ENCODE results near the gene PHYH.
"Not testable (repeated sequence)": the region's sequence is repeated elsewhere in the genome, so short reads cannot be mapped to it uniquely, and the experiment has no call there.

The PHYH gene

GRCh38 chr10:13334556-13334955 is 34.7 kb upstream of the PHYH start:
- DNase-seq, result no peak
- peaks cover 40% of the 10 kb centered on the region for H3K79me1 ChIP-seq (replicated peaks; ENCODE audit: low read length, poor library complexity, severe bottlenecking)
- H3K4me1 ChIP-seq (ENCODE audit: control insufficient read depth, insufficient read depth, low read depth, low read length), result peaks cover 3% of the 10 kb centered on the region

GRCh38 chr10:13331646-13332045 is 31.8 kb upstream of the PHYH start:
- Histone ChIP-seq H3K23ac (ENCODE audit: low read length in 2 of 2) (no peak overlapping the region), H2BK5ac (ENCODE audit: low read depth, low read length, poor library complexity, severe bottlenecking) (no peak overlapping the region), H3K79me1 (replicated peaks; ENCODE audit: low read length, poor library complexity, severe bottlenecking) (peaks cover 25% of the 10 kb centered on the region), H3K9me3 (ENCODE audit: control insufficient read depth, low read length) (no peaks in the 10 kb centered on the region), H3K18ac (ENCODE audit: low read depth in 1 of 2, low read length in 2 of 2) (no peak overlapping the region), H3K27ac (ENCODE audit: low read length, poor library complexity, severe bottlenecking) (no peak overlapping the region), H3K27me3 (ENCODE audit: control insufficient read depth in 1 of 2, insufficient read depth in 1 of 2, low read length in 2 of 2) (no peaks in the 10 kb centered on the region), H2BK120ac (ENCODE audit: low read depth, low read length) (no peak overlapping the region), H3K14ac (ENCODE audit: low read length in 2 of 2) (no peak overlapping the region), H2AK5ac (ENCODE audit: low read length, severe bottlenecking) (no peak overlapping the region), H3K4ac (ENCODE audit: low read depth in 1 of 2, low read length in 2 of 2) (no peak overlapping the region), H3K9ac (ENCODE audit: low read length) (no peak overlapping the region), H3K36me3 (ENCODE audit: control insufficient read depth in 1 of 2, insufficient read depth in 2 of 2, low read depth in 1 of 2, low read length in 2 of 2) (peaks cover 36 to 83% of the 10 kb centered on the region in 2 experiments), H4K91ac (ENCODE audit: low read length) (no peak overlapping the region), H3K4me1 (ENCODE audit: control insufficient read depth, insufficient read depth, low read depth, low read length) (peaks cover 3% of the 10 kb centered on the region), H3K4me3 (ENCODE audit: insufficient read depth in 1 of 2, low read depth in 1 of 2, low read length in 2 of 2) (no peak overlapping the region), H2BK15ac (ENCODE audit: low read depth, poor library complexity, severe bottlenecking) (no peak overlapping the region), H2BK12ac (ENCODE audit: low read length in 2 of 2) (no peak overlapping the region), H4K8ac (ENCODE audit: low read length) (no peak overlapping the region), H2AFZ (ENCODE audit: low read depth, low read length) (no peak overlapping the region), H3K4me2 (ENCODE audit: low read length, poor library complexity, severe bottlenecking) (no peak overlapping the region)
- 89% methylated on average over 3 of the region's 5 CpGs for WGBS
- no peak for DNase-seq

More at GRCh38 chr10:13334556-13334955, 34.7 kb upstream of the PHYH start:
- H2AK5ac ChIP-seq (ENCODE audit: low read length, severe bottlenecking), result no peak overlapping the region
- peaks cover 34 to 56% of the 10 kb centered on the region in 2 experiments for H3K36me3 ChIP-seq (ENCODE audit: control insufficient read depth in 1 of 2, insufficient read depth in 2 of 2, low read depth in 1 of 2, low read length in 2 of 2)
- no peak overlapping the region for H3K4me3 ChIP-seq (ENCODE audit: insufficient read depth in 1 of 2, low read depth in 1 of 2, low read length in 2 of 2)
- no peak overlapping the region for H3K23ac ChIP-seq (ENCODE audit: low read length in 2 of 2)
- no peak overlapping the region for H2AFZ ChIP-seq (ENCODE audit: low read depth, low read length)
- 96% methylated on average over 2 of the region's 2 CpGs for WGBS
- H2BK120ac ChIP-seq (ENCODE audit: low read depth, low read length), result no peak overlapping the region
- no peak overlapping the region for H4K8ac ChIP-seq (ENCODE audit: low read length)
- no peak overlapping the region for H2BK5ac ChIP-seq (ENCODE audit: low read depth, low read length, poor library complexity, severe bottlenecking)
- no peak overlapping the region for H2BK12ac ChIP-seq (ENCODE audit: low read length in 2 of 2)
- H2BK15ac ChIP-seq (ENCODE audit: low read depth, poor library complexity, severe bottlenecking), result no peak overlapping the region
- no peak overlapping the region for H3K9ac ChIP-seq (ENCODE audit: low read length)
- H3K14ac ChIP-seq (ENCODE audit: low read length in 2 of 2), result no peak overlapping the region
- H3K27ac ChIP-seq (ENCODE audit: low read length, poor library complexity, severe bottlenecking), result no peak overlapping the region
- H3K4me2 ChIP-seq (ENCODE audit: low read length, poor library complexity, severe bottlenecking), result no peak overlapping the region
- no peak overlapping the region for H4K91ac ChIP-seq (ENCODE audit: low read length)
- H3K9me3 ChIP-seq (ENCODE audit: control insufficient read depth, low read length), result no peaks in the 10 kb centered on the region
- no peak overlapping the region for H3K18ac ChIP-seq (ENCODE audit: low read depth in 1 of 2, low read length in 2 of 2)
- H3K4ac ChIP-seq (ENCODE audit: low read depth in 1 of 2, low read length in 2 of 2), result no peak overlapping the region
- no peaks in the 10 kb centered on the region for H3K27me3 ChIP-seq (ENCODE audit: control insufficient read depth in 1 of 2, insufficient read depth in 1 of 2, low read length in 2 of 2)

GRCh38 chr10:13330980-13331379 is 31.1 kb upstream of the PHYH start:
- Histone ChIP-seq H3K79me1 (replicated peaks; ENCODE audit: low read length, poor library complexity, severe bottlenecking) (peaks cover 18% of the 10 kb centered on the region), H3K36me3 (ENCODE audit: control insufficient read depth in 1 of 2, insufficient read depth in 2 of 2, low read depth in 1 of 2, low read length in 2 of 2) (peaks cover 34 to 83% of the 10 kb centered on the region in 2 experiments)
- H3K18ac ChIP-seq (ENCODE audit: low read depth in 1 of 2, low read length in 2 of 2); H2BK12ac ChIP-seq (ENCODE audit: low read length in 2 of 2); H2BK5ac ChIP-seq (ENCODE audit: low read depth, low read length, poor library complexity, severe bottlenecking); H4K91ac ChIP-seq (ENCODE audit: low read length); H3K9me3 ChIP-seq (ENCODE audit: control insufficient read depth, low read length); H3K23ac ChIP-seq (ENCODE audit: low read length in 2 of 2); H3K9ac ChIP-seq (ENCODE audit: low read length); H3K4me1 ChIP-seq (ENCODE audit: control insufficient read depth, insufficient read depth, low read depth, low read length); H3K4ac ChIP-seq (ENCODE audit: low read depth in 1 of 2, low read length in 2 of 2); H2BK120ac ChIP-seq (ENCODE audit: low read depth, low read length); H3K4me2 ChIP-seq (ENCODE audit: low read length, poor library complexity, severe bottlenecking); H2BK15ac ChIP-seq (ENCODE audit: low read depth, poor library complexity, severe bottlenecking); H3K27me3 ChIP-seq (ENCODE audit: control insufficient read depth in 1 of 2, insufficient read depth in 1 of 2, low read length in 2 of 2); H2AFZ ChIP-seq (ENCODE audit: low read depth, low read length); H3K27ac ChIP-seq (ENCODE audit: low read length, poor library complexity, severe bottlenecking); H3K4me3 ChIP-seq (ENCODE audit: insufficient read depth in 1 of 2, low read depth in 1 of 2, low read length in 2 of 2); DNase-seq; H2AK5ac ChIP-seq (ENCODE audit: low read length, severe bottlenecking); H4K8ac ChIP-seq (ENCODE audit: low read length); H3K14ac ChIP-seq (ENCODE audit: low read length in 2 of 2): not testable (repeated sequence)
- WGBS, result 98% methylated on average over 8 of the region's 8 CpGs

GRCh38 chr10:13329565-13329964 is 29.7 kb upstream of the PHYH start:
- H2BK5ac ChIP-seq (ENCODE audit: low read depth, low read length, poor library complexity, severe bottlenecking), result no peak overlapping the region
- WGBS, result 95% methylated on average over 2 of the region's 3 CpGs
- no peak overlapping the region for H3K4me3 ChIP-seq (ENCODE audit: insufficient read depth in 1 of 2, low read depth in 1 of 2, low read length in 2 of 2)
- H3K27ac ChIP-seq (ENCODE audit: low read length, poor library complexity, severe bottlenecking), result no peak overlapping the region
- H4K8ac ChIP-seq (ENCODE audit: low read length), result no peak overlapping the region
- H2AK5ac ChIP-seq (ENCODE audit: low read length, severe bottlenecking), result no peak overlapping the region
- H2BK120ac ChIP-seq (ENCODE audit: low read depth, low read length), result no peak overlapping the region
- no peak overlapping the region for H3K23ac ChIP-seq (ENCODE audit: low read length in 2 of 2)
- no peak for DNase-seq
- no peak overlapping the region for H3K18ac ChIP-seq (ENCODE audit: low read depth in 1 of 2, low read length in 2 of 2)
- H3K9ac ChIP-seq (ENCODE audit: low read length), result no peak overlapping the region
- H3K4ac ChIP-seq (ENCODE audit: low read depth in 1 of 2, low read length in 2 of 2), result no peak overlapping the region
- H3K36me3 ChIP-seq (ENCODE audit: control insufficient read depth in 1 of 2, insufficient read depth in 2 of 2, low read depth in 1 of 2, low read length in 2 of 2), result peaks cover 27 to 86% of the 10 kb centered on the region in 2 experiments
- no peak overlapping the region for H3K14ac ChIP-seq (ENCODE audit: low read length in 2 of 2)
- no peaks in the 10 kb centered on the region for H3K9me3 ChIP-seq (ENCODE audit: control insufficient read depth, low read length)
- H3K4me1 ChIP-seq (ENCODE audit: control insufficient read depth, insufficient read depth, low read depth, low read length), result peaks cover 1% of the 10 kb centered on the region
- H2AFZ ChIP-seq (ENCODE audit: low read depth, low read length), result no peak overlapping the region
- no peaks in the 10 kb centered on the region for H3K27me3 ChIP-seq (ENCODE audit: control insufficient read depth in 1 of 2, insufficient read depth in 1 of 2, low read length in 2 of 2)
- peaks cover 13% of the 10 kb centered on the region for H3K79me1 ChIP-seq (replicated peaks; ENCODE audit: low read length, poor library complexity, severe bottlenecking)
- H2BK15ac ChIP-seq (ENCODE audit: low read depth, poor library complexity, severe bottlenecking), result no peak overlapping the region
- no peak overlapping the region for H3K4me2 ChIP-seq (ENCODE audit: low read length, poor library complexity, severe bottlenecking)
- H4K91ac ChIP-seq (ENCODE audit: low read length), result no peak overlapping the region
- no peak overlapping the region for H2BK12ac ChIP-seq (ENCODE audit: low read length in 2 of 2)
